ENCODE measurements around the gene MGAM2. TPM values are rescaled to one million over a fixed set of nuclear protein-coding genes. Genes with fewer than 3 reads are reported as not detected.

MGAM2 gene
- total RNA-seq: not detected in 2 replicates

DNA sequence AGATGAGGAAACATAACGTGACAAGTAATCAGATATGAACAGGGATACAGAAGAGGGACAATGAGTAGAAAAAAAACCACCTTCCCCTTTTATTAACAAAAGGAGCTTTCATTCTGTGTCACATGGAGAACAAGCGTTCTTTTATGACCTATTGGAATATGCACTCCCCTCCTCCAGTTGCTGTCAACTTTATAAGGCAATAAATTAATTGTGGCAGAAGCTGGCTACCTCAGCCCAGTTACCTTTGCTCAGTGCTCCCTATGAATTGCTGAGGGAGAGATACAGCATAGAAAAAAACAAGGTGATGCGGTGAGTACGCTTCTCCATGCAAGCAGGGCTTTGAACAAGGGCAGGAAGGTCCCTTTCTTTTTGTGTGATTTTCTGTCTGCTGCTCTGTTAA lies at the start of gene MGAM2:
Gene MGAM2 (plus strand): TSS at position 220 of the 400 bp plus-strand sequence. CDS start 5,156 bp downstream, outside the sequence.

DNA sequence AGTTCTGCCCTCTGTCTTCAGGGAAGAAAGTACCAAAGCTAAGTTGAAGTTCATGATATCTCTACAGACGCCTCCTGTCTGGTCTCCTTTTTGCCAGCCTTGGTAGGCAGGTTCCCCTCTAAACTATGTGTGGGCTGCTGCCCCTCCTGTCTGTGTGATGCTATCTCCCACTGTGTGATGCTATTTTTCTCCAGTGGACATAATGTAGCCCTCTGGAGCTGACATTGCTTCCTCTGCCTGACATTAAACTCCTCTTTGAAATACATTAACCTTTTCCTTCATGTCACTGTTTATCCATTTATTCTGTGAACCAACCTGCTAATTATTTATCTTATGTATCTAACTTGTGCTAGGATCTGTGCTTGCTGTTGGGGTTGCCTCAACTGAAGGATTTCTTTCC lies 146.4 kb downstream of the MGAM2 start, which contains the start of gene PRSS58:
Gene PRSS58 (minus strand): TSS at position 101 of the 400 bp plus-strand sequence. CDS start 351 bp downstream, outside the sequence.

Other genes with a start within 250 kb of the MGAM2 start
- gene OR9A4, start 195.3 kb upstream of the MGAM2 start, total RNA-seq: not detected in 2 replicates
- gene CLEC5A, start 164.7 kb upstream of the MGAM2 start, total RNA-seq: not detected in 2 replicates
- gene TAS2R38, start 137.9 kb upstream of the MGAM2 start, total RNA-seq: not detected in 2 replicates
- gene MGAM, start 115.8 kb upstream of the MGAM2 start, total RNA-seq: not detected in 2 replicates
- gene PRSS58, start 146.3 kb downstream of the MGAM2 start, total RNA-seq: not detected in 2 replicates

Data from thoracic aorta endothelial cell (primary cell).